Mesothelial cell of epicardium (in vitro differentiated cells): Measurements from ENCODE around the gene SMC3. TPM values are rescaled to one million over a fixed set of nuclear protein-coding genes. Genes with fewer than 3 reads are reported as not detected.

Source experiments
- DNase-seq, 2 experiments: peaks; one replicate each; pipeline ENCODE4 v3.0.0; 2021; ENCODE audit warnings: low spot score in 2 of 2; ENCODE audit not compliant: unreplicated experiment in 2 of 2
- H3K27ac Mint-ChIP-seq: 2 replicates; pipeline ENCODE4 v1.8.0; 2021; ENCODE audit warnings: mixed read lengths
- H3K27me3 Mint-ChIP-seq: 2 replicates; pipeline ENCODE4 v1.8.0; 2021; ENCODE audit warnings: low read depth, mixed read lengths
- H3K36me3 Mint-ChIP-seq: 2 replicates; pipeline ENCODE4 v1.8.0; 2021; ENCODE audit warnings: mixed read lengths
- H3K4me1 Mint-ChIP-seq: 2 replicates; pipeline ENCODE4 v1.8.0; 2021; ENCODE audit warnings: mixed read lengths
- H3K4me3 Mint-ChIP-seq: 2 replicates; pipeline ENCODE4 v1.8.0; 2021; ENCODE audit warnings: mild to moderate bottlenecking, moderate library complexity, mixed read lengths
- H3K9me3 Mint-ChIP-seq: 2 replicates; pipeline ENCODE4 v1.8.0; 2021; ENCODE audit warnings: mixed read lengths
- total RNA-seq: library from RNA; stranded (reverse); gene quantifications from 3 replicates; pipeline ENCODE4 v1.2.1, GENCODE V29; 2021
- TF ChIP-seq, protein P1 (sequence below): fragments of 200-600 bp; sonication (generic); IDR thresholded peaks from one replicate; pipeline ENCODE4 v1.5.0; 2021; ENCODE audit warnings: antibody characterized with exemption; ENCODE audit not compliant: unreplicated experiment

Gene SMC3
- total RNA-seq = 44.7 to 47.2 TPM (median 47.1 TPM) in 3 replicates

- TF ChIP-seq, protein P1, sequence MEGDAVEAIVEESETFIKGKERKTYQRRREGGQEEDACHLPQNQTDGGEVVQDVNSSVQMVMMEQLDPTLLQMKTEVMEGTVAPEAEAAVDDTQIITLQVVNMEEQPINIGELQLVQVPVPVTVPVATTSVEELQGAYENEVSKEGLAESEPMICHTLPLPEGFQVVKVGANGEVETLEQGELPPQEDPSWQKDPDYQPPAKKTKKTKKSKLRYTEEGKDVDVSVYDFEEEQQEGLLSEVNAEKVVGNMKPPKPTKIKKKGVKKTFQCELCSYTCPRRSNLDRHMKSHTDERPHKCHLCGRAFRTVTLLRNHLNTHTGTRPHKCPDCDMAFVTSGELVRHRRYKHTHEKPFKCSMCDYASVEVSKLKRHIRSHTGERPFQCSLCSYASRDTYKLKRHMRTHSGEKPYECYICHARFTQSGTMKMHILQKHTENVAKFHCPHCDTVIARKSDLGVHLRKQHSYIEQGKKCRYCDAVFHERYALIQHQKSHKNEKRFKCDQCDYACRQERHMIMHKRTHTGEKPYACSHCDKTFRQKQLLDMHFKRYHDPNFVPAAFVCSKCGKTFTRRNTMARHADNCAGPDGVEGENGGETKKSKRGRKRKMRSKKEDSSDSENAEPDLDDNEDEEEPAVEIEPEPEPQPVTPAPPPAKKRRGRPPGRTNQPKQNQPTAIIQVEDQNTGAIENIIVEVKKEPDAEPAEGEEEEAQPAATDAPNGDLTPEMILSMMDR = no peak
- H3K27ac Mint-ChIP-seq = peak within 1 kb of the TSS; percentile 100
- no peaks in the 10 kb centered on the region for H3K27me3 Mint-ChIP-seq
- peak; percentile 80 to 92 for DNase-seq
- peak within 1 kb of the TSS; percentile 94 for H3K4me3 Mint-ChIP-seq
- H3K36me3 Mint-ChIP-seq = peaks cover 2% of the 10 kb centered on the region
- H3K9me3 Mint-ChIP-seq = no peaks in the 10 kb centered on the region
- H3K4me1 Mint-ChIP-seq = peaks cover 34% of the 10 kb centered on the region
Measured at GRCh38 chr10:110567201-110568054, at the start of gene SMC3. TSS of gene SMC3 (plus strand) at chr10:110567695. CDS start at chr10:110567817, 122 bp downstream.

DNA sequence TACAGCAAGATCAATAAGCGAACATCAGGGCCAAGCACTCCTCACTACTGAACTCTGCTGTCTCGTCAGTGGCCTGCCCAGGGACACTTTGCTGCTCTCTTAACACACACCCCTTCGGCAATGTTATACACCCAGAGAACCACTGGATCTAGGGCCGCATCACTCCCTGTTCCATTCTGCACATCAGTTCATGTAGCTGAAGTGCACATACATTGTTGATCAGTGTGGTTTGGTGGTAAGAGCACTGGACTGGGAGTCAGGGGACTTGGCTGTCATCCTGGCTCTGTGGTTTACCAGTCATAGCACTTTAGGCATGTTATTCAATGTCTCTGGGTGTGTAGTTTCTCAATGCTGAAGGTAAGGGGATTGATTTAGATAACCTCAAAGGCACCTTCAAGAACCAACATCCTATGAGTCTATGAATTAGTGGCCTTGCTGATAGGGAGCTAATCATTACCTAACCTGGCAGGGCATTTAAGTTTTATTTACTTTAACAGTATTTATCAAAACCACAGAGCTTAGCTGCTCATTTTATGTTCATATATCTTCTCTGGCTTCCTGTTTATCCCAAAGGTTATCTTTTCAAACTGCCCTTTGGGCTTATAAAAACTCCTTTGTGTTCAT, 45.0 kb upstream of the SMC3 start:
- DNase-seq = no peak
- TF ChIP-seq, protein P1 = no peak
- H3K4me1 Mint-ChIP-seq = no peaks in the 10 kb centered on the region
- H3K36me3 Mint-ChIP-seq = no peaks in the 10 kb centered on the region
- no peak overlapping the region for H3K27ac Mint-ChIP-seq
- peaks cover 11% of the 10 kb centered on the region for H3K27me3 Mint-ChIP-seq
- no peaks in the 10 kb centered on the region for H3K9me3 Mint-ChIP-seq
- no peak overlapping the region for H3K4me3 Mint-ChIP-seq

DNA sequence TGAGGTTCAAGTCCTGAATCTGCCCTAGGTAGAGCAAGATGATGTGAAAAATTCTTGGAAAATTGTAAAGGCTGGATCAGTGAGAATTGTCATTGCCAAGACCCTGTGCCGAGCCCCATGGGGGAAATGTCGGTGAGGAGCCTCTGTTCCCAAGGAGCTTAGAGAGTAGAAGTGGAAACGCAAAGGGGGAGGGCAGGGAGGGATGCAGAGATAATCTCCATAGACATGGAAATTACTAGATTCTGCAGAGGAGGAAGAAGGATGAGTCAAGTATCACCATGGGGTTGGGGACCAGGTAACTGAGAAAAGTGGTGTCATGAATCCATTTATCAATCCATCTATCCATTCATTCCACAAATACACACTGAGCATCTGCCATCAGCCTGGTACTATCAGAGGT, 43.8 kb upstream of the SMC3 start:
- Mint-ChIP-seq H3K4me3 (no peak overlapping the region), H3K36me3 (no peaks in the 10 kb centered on the region), H3K9me3 (no peaks in the 10 kb centered on the region), H3K4me1 (no peaks in the 10 kb centered on the region), H3K27me3 (peaks cover 15% of the 10 kb centered on the region), H3K27ac (no peak overlapping the region)
- DNase-seq = no peak
- TF ChIP-seq, protein P1 = no peak

DNA sequence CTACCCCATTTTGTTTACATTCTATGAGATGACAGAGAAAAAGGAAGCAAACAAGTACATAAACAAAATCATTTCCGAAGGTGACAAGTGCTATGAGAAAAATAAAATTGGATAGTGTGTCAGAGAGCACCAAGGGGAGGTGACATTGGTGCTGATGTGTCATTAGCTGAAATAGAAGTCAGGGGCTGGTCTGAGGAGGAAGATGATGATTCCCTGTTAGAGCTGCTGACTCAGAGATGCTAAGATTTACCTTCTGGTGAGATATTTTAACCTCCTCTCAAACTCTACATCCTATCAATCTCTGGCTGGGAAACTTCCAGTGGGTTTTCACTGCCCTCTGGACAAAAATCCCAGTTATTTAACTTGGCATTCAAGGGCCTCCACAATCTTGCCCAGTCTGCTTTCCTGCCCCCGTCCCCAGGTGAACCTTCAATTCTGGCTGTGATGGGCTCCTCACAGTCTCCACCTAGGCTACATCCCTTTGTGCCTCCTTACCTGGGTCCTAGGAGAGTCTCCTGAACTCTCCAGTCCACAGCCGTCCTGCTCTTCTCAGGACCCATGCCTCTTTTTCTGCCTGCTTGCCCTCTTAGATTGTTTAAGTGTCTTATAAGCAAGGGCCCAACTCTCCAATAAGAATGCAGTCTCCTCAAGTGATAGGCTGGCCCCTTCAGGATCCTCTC, 43.2 kb upstream of the SMC3 start:
- Mint-ChIP-seq H3K36me3 (no peaks in the 10 kb centered on the region), H3K4me3 (no peak overlapping the region), H3K9me3 (no peaks in the 10 kb centered on the region), H3K27me3 (peaks cover 17% of the 10 kb centered on the region), H3K4me1 (no peaks in the 10 kb centered on the region), H3K27ac (no peak overlapping the region)
- TF ChIP-seq, protein P1 = no peak
- no peak for DNase-seq

DNA sequence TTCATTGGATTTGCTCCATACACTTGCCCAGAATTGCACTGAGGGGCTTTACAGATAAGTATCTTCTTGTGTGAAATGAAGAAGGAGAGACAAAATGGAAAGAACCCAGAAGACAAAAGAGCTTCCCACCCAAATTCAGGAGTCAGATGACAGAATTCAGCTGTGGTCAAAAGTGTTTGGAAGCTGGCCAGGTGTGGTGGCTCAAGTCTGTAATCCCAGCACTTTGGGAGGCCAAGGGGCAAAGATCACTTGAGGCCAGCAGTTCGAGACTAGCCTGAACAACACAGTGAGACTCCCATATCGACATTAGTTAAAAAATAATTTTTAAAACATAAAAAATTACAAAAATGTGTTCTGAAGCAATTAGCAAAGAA, 42.6 kb upstream of the SMC3 start:
- no peak overlapping the region for H3K4me3 Mint-ChIP-seq
- DNase-seq = no peak
- peaks cover 22% of the 10 kb centered on the region for H3K27me3 Mint-ChIP-seq
- no peak overlapping the region for H3K27ac Mint-ChIP-seq
- TF ChIP-seq, protein P1 = no peak
- H3K4me1 Mint-ChIP-seq = peaks cover 2% of the 10 kb centered on the region
- no peaks in the 10 kb centered on the region for H3K9me3 Mint-ChIP-seq
- no peaks in the 10 kb centered on the region for H3K36me3 Mint-ChIP-seq
